Mesenteric fat pad (tissue), 1 donor: ENCODE data around the gene MS4A8. TPM values are rescaled to one million over a fixed set of nuclear protein-coding genes. Genes with fewer than 3 reads are reported as not detected.
"Not testable (repeated sequence)": the region's sequence is repeated elsewhere in the genome, so short reads cannot be mapped to it uniquely, and the experiment has no call there.

Source experiments
- DNase-seq: peaks from one replicate; pipeline ENCODE4 v3.0.0-alpha.2; 2020; ENCODE audit warnings: low spot score
- total RNA-seq: library from RNA; stranded (reverse); fragmentation: NEBNext Ultra II Directional; extraction: Animal tissue kit (Norgen Biotek cat#: 25700); gene quantifications from one replicate; pipeline ENCODE4 v1.2.1, GENCODE V29; 2021
- donor health status: DM: yes; HTN: yes; CAD: no.

MS4A8 gene
- total RNA-seq, 1 donor from 2014 or later: 0.48 TPM

DNA sequence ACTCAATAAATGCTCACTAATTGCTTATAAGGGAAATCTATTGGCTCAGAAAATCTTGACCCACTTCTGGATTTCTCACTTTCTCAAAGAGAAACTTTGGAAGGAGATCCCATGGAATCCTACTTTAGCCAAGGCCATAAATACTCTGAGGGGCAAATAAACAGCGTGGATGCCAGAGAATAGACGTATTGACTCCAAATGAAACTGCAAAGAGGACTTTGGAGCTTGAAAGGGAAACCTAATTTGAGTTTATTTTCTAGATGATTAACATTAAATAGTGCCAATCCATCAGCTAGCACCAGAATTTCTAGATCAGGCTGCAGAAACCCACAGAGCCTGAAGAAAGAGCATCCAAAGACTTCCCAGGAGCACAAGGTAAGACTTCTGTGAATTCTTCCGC, 25.0 kb downstream of the MS4A8 start, which contains the start of gene MS4A18:
Gene MS4A18, plus strand, starts transcription at position 301 of the 400 bp plus-strand sequence.
- DNase-seq: no peak

DNA sequence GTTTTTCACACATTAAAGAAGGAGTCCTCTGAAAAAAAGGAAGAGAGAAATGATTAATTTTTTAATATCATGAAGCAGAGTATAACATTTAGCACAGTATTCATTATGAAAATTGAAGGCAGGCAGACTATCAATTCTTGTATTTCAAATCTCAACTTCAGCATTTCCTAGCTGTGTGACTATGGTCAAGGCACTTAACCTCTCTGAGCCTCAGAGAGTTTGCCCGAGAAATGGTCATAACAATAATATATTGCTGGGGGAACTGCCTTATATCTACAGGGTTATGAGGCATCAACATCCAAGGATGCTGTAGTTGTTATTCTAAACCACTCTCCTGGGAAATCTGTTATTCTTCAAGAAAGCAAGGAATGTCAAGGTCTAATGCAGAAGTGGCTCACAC, 26.2 kb downstream of the MS4A8 start:
- DNase-seq: no peak

DNA sequence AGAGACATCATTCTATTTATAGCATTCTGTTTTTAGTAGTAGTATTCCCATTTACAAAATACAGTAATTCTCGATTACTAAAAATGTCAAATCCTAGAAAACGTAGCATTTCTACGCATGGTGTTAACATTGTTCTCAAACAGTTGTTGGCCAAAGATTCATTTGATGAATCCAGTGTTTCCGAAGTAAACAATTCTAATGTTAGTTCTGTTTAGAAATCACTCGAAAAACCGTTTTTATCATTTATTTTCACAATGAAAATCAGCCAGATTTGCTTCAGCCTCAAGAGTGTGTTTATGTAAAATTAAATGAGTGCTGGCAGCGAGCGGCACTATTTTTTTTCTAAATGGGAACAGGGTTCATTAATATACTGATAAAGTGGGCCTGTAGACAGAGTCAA, 32.2 kb downstream of the MS4A8 start:
- no peak for DNase-seq

DNA sequence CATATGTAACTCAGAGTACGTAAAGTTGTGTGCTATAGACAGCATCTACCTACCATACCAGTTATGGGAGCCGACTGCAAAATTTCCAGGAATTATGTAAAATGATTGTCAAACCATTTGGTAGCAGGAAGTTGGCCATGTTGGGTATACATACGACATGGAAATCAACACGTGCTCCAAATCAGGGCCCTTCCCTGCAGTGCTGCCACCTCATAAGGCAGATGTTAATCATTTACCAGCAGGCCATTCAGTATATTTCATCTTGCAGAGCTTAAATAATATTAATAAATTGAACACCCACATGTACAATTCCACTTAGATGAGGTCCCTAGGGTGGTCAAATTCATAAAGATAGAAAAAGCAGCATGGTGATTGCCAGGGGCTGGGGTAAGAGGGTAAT, 34.9 kb downstream of the MS4A8 start:
- DNase-seq: no peak

DNA sequence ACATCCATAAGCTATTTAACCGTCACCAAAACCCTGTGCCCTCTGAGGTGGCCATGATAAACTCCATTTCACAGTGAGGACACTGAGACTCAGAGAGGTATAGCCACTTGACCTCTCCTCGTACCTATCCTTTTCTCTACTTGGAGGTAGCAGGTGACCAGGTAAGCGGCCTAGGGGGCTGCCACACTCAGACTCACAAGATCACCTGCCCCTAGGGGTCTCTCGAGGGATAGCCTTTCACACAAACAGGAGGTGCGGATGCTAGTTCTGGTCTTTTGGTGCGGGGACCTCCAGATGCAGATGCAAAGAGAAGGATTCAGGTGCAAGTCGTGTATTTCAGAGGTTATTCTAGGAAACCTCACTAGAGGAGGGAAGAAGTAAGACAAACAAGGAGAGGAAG, 39.7 kb downstream of the MS4A8 start:
- DNase-seq: no peak

DNA sequence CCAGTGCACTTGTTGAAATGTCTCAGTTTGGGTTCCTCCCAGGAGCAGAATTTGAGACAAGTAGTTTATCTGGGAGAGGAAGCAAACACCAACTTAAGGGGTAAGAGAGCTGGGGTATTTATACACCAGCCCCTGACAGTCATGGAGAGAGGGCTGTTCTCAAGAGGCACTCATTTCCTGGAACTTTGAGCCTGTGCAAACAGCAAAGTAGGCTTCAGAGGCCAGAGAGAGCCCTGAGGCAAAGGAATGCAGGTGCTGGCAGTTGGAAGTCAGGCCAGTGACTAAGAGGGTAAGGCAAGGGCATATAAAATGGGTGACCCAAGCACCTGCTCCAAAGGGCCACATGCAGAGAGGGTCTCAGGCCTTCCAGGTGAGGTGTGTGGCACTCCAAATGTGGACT, 41.2 kb downstream of the MS4A8 start:
- DNase-seq: no peak

DNA sequence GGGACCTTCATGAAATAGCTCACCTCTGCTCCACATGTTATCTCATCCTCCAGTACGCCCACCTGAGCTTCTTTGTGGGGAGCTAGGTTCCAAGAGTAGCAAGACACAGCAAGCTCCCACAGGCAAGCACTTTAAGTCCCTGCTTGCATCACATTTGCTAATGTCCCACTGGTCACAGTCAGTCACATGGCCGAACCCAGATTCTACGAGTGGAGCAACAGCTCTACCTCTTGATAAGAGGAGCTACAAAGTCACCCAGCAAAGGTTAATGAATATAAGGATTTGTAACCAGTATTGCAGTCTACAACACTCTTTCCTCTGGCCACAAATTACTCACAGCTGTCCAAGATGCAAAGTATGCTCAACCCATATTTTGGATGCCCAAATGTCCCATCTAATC, 42.0 kb downstream of the MS4A8 start:
- DNase-seq: no peak

DNA sequence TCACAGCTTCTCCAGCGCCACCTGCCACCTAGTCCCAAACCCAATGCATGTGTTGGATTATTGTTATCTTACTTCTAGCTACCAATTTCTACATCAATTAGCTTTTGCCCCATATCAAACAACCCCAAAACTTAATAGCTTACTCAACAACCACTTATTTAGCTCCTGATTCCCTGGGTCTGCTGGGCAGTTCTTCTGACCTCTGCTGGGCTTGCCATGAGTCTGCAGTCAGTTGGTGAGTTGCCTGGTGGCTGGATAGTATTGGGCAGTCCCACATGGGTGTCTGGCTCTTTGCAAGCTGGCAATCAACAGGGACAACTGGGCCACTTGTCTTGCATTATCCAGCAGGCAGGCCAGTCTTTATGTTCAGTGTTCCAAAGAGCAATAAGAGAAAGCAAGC, 43.6 kb downstream of the MS4A8 start:
- DNase-seq: no peak

DNA sequence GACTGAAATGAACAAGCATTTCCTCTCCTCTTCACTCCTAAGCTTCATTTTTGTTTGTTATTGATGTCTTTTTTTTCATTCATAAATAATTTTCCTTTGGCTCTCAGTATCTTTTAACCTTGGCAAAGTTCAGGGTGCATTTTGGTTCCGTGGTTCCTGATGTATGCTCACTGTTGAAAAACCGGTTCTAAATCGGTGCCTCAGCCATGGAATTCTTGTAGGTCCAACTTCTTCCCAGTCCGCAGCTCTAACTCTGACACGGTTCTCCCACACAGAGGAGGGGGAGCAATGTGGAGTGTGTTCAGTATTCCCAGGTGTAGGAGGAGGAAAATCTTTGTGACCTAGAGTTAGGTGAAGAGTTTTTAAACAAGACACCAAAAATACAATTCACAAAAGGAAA, 44.7 kb downstream of the MS4A8 start:
- DNase-seq: no peak

DNA sequence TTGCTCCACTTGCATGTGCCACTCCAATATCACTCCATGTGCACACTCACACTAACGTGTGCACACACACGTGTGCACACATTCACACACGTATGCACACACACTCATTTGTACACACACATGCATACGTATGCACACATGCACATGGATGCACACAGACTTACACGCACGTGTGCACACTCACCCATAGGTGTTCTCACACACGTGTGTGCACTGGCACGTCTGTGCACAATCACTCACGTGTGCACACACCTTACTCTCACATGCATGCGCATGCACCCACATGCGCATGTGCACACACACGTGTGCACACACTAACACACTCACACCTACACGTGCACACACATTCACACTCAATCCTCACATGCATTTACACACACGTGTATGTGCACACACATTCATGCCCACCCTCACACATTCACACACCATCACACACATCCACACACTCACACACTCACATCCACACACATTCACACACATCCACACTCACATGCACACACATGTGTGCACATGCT, 48.0 kb downstream of the MS4A8 start:
- no peak for DNase-seq

DNA sequence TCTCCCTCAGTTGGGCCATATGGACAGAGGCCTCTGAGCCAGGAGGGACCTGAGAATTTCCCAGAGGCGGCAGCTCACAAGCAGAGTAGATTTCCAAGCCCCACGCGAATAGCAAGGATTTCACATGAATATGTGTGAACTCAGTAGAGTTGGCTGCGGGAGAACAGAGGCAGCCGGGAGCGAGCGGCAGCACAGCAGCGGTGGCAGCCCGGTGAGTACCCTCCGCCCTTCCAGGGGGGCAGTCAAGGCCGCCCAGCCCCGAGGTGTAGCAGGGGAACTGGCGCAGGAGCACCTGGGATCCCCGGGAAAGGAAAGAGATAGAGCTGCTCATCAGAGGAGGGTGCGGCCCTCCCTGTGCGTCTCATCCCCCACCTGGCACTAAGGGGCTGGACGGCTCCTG, 48.8 kb downstream of the MS4A8 start:
- DNase-seq: no peak

DNA sequence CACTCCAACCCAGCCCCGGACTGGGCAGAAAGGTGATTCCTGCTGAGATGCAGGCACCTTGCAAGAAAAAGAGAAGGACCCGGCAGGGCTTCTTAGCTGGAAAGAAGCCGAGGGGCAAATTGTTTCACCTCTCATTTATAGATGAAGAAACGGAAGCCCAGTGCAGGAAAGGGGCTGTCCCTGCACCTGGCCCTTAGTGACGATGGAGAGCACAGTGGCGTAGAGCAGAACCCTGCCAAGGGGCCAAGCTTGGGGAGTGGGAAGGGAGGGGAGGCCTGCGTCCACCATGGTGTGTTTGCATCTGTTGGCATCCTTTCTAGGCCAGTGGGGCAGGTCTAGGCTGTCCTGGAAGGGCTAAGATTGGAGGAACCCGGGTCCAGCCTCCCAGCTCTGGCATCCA, 49.4 kb downstream of the MS4A8 start:
- no peak for DNase-seq

DNA sequence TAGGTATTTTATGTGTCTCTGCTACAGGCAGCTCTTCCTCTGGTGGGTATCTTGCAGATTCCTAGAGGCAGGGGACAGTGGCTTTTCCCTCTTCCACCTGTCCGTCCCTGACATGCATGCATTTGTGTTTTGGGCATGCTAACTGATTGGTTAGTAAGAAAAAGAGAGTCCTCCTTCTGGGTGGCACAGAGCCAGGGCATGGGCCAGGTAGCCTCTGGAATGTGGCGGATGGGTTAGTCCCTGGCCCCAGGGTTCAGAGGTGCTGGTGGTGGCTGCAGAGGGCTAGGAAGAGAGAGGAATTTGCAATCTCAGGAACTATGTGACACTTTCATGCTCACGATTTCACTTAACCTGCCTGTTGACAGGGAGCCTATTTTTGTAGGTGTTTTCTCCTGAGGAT, 51.5 kb downstream of the MS4A8 start:
- peak; percentile 51 for DNase-seq

DNA sequence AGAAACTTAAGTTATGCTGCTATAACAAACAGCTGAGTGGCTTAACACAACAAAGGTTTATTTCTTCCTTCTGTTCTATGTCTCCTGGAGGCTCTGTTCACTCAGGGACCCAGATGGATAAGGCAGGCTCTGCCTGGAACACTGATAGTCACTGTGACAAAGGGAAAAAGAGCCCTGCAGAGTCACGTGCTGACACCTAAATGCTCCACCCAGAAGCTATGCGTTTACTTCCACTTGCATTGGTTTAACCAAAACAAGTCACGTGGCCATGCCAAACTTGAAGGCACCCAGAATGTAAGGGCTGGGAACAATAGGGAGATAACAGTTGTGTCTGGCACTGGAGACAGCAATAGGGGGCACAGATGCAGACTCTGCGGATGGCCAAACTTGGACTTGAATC, 53.9 kb downstream of the MS4A8 start:
- peak; percentile 57 for DNase-seq

DNA sequence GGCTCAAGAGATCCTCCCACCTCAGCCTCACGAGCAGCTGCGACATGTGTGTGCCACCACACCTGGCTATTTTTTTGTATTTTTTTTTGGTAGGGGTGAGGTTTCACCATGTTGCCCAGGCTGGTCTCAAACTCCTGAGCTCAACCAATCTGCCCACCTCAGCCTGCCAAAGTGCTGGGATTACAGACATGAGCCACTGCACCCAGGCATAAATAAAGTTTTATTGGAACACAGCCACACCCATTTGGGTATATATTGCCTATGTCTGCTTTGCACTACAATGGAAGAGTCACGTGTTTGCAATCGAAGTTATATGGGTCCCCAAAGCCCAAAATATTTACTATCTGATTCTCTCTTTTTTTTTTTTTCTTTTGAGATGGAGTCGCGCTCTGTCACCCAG, 55.5 kb downstream of the MS4A8 start:
- DNase-seq: peak; percentile 12

DNA sequence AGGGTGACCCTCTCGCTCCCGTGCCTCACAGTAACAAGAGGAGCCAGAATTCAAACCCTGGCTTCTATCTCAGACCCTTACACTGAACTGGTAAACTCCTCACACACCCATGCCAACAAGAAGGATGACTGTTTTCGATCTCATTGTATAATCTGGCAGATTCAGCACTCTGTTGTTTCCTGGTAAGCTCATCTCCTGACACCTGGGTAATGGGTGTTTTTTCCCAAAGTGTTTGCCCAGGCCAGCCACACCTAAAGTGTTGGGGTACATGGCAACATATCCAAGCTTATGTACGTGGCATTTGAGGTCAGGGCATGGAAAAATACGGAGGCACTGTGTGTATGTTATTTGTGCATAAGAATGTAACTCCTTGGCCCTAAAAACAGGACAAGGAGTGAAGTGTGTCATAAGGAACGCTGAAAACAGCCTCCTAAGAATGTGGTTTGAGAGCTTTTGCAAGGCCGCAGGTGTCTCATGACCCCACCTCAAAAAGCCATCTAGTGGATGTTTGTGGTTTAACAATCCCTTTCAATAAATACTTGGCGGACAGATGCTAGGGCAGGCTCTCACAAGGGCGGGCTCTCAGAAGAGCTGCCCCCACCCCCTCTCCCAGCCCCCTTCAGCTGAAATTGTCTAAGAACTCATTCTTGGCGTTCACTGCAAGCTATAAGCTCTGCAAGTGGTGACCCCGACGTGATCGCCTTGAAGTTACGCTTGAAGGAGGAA, 57.1 kb downstream of the MS4A8 start, which contains the start of gene MS4A15:
Gene MS4A15, plus strand, starts transcription at position 561 of the 726 bp plus-strand sequence. CDS start 6,867 bp downstream, outside the sequence.
- peak; percentile 24 for DNase-seq

DNA sequence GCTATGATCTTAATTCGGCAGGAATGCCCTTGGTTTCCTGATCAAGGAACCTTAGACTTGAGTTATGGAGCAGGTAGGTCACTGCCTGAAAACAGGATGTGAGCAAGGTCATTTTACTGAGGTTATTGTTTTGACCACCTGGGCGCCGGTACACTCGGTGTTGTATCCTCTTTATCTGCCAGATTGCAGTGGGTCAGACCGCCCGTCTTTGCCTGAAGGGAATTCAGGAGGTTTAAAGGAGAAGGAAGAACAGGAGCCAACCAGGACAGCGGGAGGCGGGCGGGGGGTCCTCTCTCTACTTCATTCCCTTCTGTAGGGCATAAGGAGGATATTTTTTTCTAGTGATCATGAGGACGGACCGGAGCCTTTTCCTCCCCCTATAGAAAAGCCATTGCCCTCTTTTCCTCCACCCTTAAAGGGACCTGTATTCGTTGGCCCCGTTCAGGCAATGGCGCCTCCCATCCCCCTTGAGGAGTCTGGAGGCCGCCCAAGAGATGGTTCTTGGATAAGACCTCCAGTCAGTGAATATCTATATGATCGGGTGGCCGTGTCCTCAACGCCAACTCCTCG, 57.9 kb downstream of the MS4A8 start:
- DNase-seq: peak; percentile 60

DNA sequence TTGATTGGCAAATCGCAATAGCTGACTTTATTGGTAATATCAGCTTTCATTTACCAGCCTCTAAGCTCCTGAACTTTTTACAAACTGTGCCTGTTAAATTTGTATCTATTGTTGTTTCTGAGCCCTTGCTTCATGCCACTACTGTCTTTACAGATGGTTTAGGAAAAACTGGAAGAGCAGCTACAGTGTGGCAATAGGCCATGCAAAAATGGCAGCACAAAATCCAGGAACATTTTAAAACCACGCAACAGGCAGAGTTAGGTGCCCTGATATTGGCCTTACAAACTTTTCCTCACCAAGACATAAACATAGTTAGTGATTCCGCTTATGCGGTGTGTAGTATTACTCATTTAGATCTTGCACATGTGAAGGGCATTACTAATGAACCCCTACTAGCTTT, 59.3 kb downstream of the MS4A8 start:
- not testable (repeated sequence) for DNase-seq

DNA sequence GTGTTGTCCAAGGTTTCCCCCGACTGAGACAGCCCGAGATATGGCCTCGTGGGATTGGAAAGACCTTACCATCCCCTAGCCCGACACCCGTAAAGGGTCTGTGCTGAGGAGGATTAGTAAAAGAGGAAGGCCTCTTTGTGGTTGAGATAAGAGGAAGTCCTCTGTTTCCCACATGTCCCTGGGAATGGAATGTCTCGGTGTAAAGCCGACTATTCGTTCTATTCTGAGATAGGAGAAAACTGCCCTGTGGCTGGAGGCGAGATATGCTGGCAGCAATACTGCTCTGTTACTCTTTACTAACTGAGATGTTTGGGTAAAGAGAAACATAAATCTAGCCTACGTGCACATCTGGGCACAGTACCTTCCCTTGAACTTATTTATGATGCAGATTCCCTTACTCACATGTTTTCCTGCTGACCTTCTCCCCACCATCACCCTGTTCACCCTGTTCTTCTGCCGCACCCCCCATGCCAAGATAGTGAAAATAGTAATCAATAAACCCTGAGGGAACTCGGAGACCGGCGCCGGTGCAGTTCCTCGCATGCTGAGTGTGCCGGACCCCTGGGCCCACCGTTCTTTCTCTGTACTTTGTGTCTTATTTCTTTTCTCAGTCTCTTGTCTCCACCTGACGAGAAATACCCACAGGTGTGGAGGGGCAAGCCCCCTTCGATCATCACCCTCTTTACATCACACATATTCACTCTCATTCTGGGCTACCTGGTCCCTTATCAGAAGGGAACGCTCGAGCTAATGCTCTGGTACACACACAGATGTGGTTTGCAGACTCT, 60.2 kb downstream of the MS4A8 start:
- DNase-seq: peak; percentile 57

DNA sequence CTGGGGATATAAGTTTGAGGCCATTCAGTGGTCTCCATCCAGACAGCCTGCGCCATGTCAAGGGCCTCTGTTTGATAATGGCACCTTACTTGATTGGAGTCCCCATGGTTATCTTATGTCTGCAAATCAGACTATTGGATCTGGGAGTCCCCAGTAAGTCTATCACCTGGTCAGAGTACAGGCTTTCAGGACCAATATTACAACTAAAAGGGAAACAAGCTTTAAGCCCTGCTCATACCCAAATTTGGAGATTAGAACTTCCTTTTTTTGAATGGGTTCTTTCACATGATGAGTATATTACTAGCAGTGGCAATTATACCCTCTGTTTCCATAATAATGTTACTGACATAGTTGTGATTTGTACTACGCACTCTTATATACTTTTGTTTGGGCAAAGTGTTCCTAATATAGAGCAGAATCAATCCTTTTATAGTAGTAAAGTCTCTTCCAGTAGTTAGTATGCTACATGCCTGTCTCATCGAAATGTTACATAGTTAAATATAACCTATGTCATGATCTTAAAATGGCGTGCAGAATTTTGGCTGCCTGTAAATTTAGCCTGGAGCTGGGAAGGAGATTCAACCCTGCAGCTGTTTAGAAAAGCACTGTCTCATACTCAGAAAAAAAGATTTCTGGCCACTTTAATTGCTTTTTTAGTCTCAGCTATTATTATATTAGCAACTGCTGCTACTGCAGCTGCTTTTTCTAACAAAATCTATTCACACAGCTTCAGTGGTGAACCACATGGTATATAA, 62.2 kb downstream of the MS4A8 start:
- no peak for DNase-seq
